ENCODE results near the gene RRM1. TPM values are rescaled to one million over a fixed set of nuclear protein-coding genes. Genes with fewer than 3 reads are reported as not detected.

RRM1 gene
- total RNA-seq, 1 donor: 65.1 TPM

DNA sequence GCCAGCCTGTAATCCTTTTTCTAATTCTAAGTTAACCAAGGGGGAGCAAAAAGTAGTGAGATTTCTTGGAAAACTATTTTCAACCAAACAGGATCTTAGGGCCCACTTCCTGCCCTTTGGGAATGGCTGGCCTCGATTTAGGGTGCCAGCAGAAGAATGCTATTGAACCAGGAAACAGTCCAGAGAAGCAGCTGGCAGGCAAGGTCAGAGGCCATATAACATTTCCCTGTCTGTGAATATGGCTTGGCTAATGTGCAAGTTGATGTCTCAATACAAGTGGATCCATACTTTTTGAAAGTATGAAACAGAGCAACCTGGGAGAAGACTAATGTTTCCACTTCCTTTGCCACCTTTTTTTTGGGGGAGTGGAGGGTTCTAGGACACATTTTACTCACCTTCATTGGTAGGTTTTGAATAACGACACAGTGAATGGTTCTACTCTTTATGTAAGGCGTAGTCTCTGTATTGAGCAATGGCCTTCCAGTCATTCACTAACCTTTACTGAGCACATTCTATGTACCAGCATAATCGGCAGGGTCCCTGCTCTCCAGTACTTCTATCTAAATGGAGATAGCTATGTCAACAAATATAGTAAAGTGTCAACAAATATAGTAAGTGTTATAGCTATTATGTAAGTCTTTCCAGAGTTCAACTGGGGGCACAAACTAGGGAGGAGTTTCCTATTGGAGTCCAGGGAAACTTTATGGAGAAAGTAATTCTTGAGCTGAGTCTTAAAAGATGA is 34.2 kb upstream of the RRM1 start:
- H3K4me3 ChIP-seq (ENCODE audit: insufficient read depth, low read length): no peak overlapping the region
- H3K79me2 ChIP-seq (ENCODE audit: insufficient read depth, low read length): no peaks in the 10 kb centered on the region
- H3K9me3 ChIP-seq (ENCODE audit: low read depth, low read length): no peaks in the 10 kb centered on the region
- no peaks in the 10 kb centered on the region for H4K20me1 ChIP-seq (ENCODE audit: insufficient read depth, low read length)
- no peak overlapping the region for H3K27ac ChIP-seq (ENCODE audit: low read depth, low read length)
- DNase-seq (ENCODE audit: insufficient read length, low spot score, missing footprints): no peak
- H3K27me3 ChIP-seq (ENCODE audit: insufficient read depth, low read length): no peaks in the 10 kb centered on the region
- TF ChIP-seq, protein P1, sequence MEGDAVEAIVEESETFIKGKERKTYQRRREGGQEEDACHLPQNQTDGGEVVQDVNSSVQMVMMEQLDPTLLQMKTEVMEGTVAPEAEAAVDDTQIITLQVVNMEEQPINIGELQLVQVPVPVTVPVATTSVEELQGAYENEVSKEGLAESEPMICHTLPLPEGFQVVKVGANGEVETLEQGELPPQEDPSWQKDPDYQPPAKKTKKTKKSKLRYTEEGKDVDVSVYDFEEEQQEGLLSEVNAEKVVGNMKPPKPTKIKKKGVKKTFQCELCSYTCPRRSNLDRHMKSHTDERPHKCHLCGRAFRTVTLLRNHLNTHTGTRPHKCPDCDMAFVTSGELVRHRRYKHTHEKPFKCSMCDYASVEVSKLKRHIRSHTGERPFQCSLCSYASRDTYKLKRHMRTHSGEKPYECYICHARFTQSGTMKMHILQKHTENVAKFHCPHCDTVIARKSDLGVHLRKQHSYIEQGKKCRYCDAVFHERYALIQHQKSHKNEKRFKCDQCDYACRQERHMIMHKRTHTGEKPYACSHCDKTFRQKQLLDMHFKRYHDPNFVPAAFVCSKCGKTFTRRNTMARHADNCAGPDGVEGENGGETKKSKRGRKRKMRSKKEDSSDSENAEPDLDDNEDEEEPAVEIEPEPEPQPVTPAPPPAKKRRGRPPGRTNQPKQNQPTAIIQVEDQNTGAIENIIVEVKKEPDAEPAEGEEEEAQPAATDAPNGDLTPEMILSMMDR (IDR thresholded peaks at IDR 0.05; ENCODE audit: extremely low read depth, low read depth, low read length): no peak
- H2AFZ ChIP-seq (ENCODE audit: low read length): no peak overlapping the region
- H3K4me2 ChIP-seq (ENCODE audit: insufficient read depth, low read length): no peak overlapping the region
- H3K36me3 ChIP-seq (ENCODE audit: insufficient read depth, low read length): peaks cover 17% of the 10 kb centered on the region
- peaks cover 31% of the 10 kb centered on the region for H3K4me1 ChIP-seq (ENCODE audit: insufficient read depth, low read length)

DNA sequence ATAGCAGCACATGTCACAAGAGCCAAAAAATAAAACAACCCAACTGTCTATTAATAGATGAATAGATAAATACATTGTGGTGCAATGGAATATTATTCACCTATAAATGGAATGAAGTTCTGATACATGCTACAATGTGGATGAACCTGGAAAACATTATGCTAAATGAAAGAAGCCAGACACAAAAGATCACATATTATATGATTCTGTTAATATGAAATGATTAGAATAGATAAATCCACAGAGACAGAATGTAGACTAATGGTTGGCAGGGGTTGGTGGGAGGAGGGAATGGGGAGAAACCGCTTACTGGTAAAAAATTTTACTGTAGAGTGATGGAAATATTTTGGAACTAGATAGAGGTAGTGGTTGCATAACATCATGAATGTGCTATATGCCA is 32.9 kb upstream of the RRM1 start:
- Histone ChIP-seq H2AFZ (ENCODE audit: low read length) (no peak overlapping the region), H3K4me2 (ENCODE audit: insufficient read depth, low read length) (no peak overlapping the region), H4K20me1 (ENCODE audit: insufficient read depth, low read length) (no peaks in the 10 kb centered on the region), H3K27ac (ENCODE audit: low read depth, low read length) (no peak overlapping the region), H3K4me1 (ENCODE audit: insufficient read depth, low read length) (peaks cover 33% of the 10 kb centered on the region), H3K36me3 (ENCODE audit: insufficient read depth, low read length) (peaks cover 17% of the 10 kb centered on the region), H3K79me2 (ENCODE audit: insufficient read depth, low read length) (no peaks in the 10 kb centered on the region), H3K9me3 (ENCODE audit: low read depth, low read length) (no peaks in the 10 kb centered on the region), H3K4me3 (ENCODE audit: insufficient read depth, low read length) (no peak overlapping the region), H3K27me3 (ENCODE audit: insufficient read depth, low read length) (no peaks in the 10 kb centered on the region)
- TF ChIP-seq, protein P1 (IDR thresholded peaks at IDR 0.05; ENCODE audit: extremely low read depth, low read depth, low read length): no peak
- DNase-seq (ENCODE audit: insufficient read length, low spot score, missing footprints): no peak

DNA sequence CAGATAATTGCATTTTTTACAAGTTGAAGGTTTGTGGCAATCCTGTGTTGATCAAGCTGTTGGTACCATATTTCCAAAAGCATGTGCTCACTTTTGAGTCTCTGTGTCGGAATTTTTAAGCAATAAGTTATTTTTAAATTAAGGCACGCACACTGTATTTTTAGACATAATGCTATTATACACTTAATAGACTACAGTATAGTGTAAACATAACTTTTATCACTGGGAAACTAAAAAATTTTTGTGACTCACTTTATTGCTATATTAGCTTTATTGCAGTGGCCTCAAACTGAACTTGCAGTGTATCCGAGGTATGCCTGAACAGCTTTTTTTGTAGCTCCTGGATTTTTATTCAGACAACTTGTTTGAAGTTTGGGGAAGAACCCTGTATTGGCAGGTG is 31.3 kb upstream of the RRM1 start:
- Histone ChIP-seq H4K20me1 (ENCODE audit: insufficient read depth, low read length) (no peaks in the 10 kb centered on the region), H3K36me3 (ENCODE audit: insufficient read depth, low read length) (peaks cover 17% of the 10 kb centered on the region), H3K27me3 (ENCODE audit: insufficient read depth, low read length) (no peaks in the 10 kb centered on the region), H3K27ac (ENCODE audit: low read depth, low read length) (no peak overlapping the region), H3K9me3 (ENCODE audit: low read depth, low read length) (no peaks in the 10 kb centered on the region), H3K79me2 (ENCODE audit: insufficient read depth, low read length) (no peaks in the 10 kb centered on the region), H3K4me3 (ENCODE audit: insufficient read depth, low read length) (no peak overlapping the region), H3K4me2 (ENCODE audit: insufficient read depth, low read length) (peak overlapping the region; percentile 15), H2AFZ (ENCODE audit: low read length) (no peak overlapping the region), H3K4me1 (ENCODE audit: insufficient read depth, low read length) (peaks cover 22% of the 10 kb centered on the region)
- TF ChIP-seq, protein P1 (IDR thresholded peaks at IDR 0.05; ENCODE audit: extremely low read depth, low read depth, low read length): no peak
- DNase-seq (ENCODE audit: insufficient read length, low spot score, missing footprints): no peak

DNA sequence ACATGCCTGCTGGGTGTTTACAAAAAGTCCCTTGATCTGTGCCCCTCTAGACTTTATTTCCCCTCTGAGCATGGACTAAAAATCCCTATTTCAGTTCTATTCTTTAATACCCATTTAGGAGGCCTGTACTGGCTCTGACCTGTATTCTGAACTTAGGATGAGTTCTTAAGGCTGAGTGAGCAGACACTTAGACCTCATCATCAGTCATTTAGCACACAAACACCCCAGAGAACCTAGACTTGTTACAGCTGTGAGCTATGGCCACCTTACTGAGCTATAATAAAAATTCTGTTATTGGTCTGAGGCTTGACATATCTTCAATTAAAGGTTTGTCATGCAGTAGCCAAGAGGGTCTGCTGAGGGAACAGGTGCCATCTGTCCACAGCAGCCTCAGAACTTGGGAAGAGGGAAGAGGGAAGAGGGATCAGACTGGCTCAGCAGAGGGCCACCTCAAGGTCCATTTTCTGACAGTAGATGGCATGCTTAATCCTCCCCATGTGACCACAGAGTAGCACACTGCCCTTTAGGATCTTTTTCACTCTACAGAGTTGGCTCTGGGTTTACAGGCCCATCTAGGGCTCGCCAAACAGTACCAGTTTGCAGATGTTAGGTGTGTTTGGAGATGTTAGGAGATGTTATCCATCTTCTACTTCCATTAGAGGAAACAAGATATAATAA is 30.2 kb upstream of the RRM1 start:
- peaks cover 14% of the 10 kb centered on the region for H3K36me3 ChIP-seq (ENCODE audit: insufficient read depth, low read length)
- no peaks in the 10 kb centered on the region for H3K79me2 ChIP-seq (ENCODE audit: insufficient read depth, low read length)
- no peak overlapping the region for H3K4me3 ChIP-seq (ENCODE audit: insufficient read depth, low read length)
- no peaks in the 10 kb centered on the region for H4K20me1 ChIP-seq (ENCODE audit: insufficient read depth, low read length)
- peak; percentile 73 for DNase-seq (ENCODE audit: insufficient read length, low spot score, missing footprints)
- H3K27me3 ChIP-seq (ENCODE audit: insufficient read depth, low read length): no peaks in the 10 kb centered on the region
- no peak overlapping the region for H3K4me2 ChIP-seq (ENCODE audit: insufficient read depth, low read length)
- H3K27ac ChIP-seq (ENCODE audit: low read depth, low read length): no peak overlapping the region
- TF ChIP-seq, protein P1 (IDR thresholded peaks at IDR 0.05; ENCODE audit: extremely low read depth, low read depth, low read length): no peak
- H3K9me3 ChIP-seq (ENCODE audit: low read depth, low read length): no peaks in the 10 kb centered on the region
- H3K4me1 ChIP-seq (ENCODE audit: insufficient read depth, low read length): peaks cover 20% of the 10 kb centered on the region
- H2AFZ ChIP-seq (ENCODE audit: low read length): no peak overlapping the region
